ENCODE data around the gene SETD5.

The SETD5 gene

GRCh38 chr3:9361691-9362388 lies 35.6 kb upstream of the SETD5 start:
- TF ChIP-seq CTCF (IDR thresholded peaks at IDR 0.05; ENCODE audit: low read depth, low read length): no peak
- peak overlapping the region; percentile 79 for H3K4me3 ChIP-seq (ENCODE audit: low read depth, low read length)

- TF ChIP-seq CTCF (IDR thresholded peaks at IDR 0.05; ENCODE audit: low read depth, low read length): no peak
- H3K4me3 ChIP-seq (ENCODE audit: low read depth, low read length): peak within 1 kb of the TSS; percentile 79
These were observed 34.5 kb upstream of the SETD5 start, which contains the start of gene THUMPD3 for GRCh38 chr3:9362731-9363530. TSS of gene THUMPD3 (plus strand) at chr3:9363054. CDS start at chr3:9365069, 2,015 bp downstream.

- TF ChIP-seq CTCF (IDR thresholded peaks at IDR 0.05; ENCODE audit: low read depth, low read length): no peak
- H3K4me3 ChIP-seq (ENCODE audit: low read depth, low read length): no peak overlapping the region
These were observed 27.9 kb upstream of the SETD5 start for GRCh38 chr3:9369508-9369907.

GRCh38 chr3:9373465-9373864 lies 23.9 kb upstream of the SETD5 start:
- no peak overlapping the region for H3K4me3 ChIP-seq (ENCODE audit: low read depth, low read length)
- TF ChIP-seq CTCF (IDR thresholded peaks at IDR 0.05; ENCODE audit: low read depth, low read length): no peak

GRCh38 chr3:9377981-9378380 lies 19.4 kb upstream of the SETD5 start:
- TF ChIP-seq CTCF (IDR thresholded peaks at IDR 0.05; ENCODE audit: low read depth, low read length): no peak
- H3K4me3 ChIP-seq (ENCODE audit: low read depth, low read length): no peak overlapping the region

- TF ChIP-seq CTCF (IDR thresholded peaks at IDR 0.05; ENCODE audit: low read depth, low read length): no peak
- H3K4me3 ChIP-seq (ENCODE audit: low read depth, low read length): no peak overlapping the region
These were observed 18.1 kb upstream of the SETD5 start for GRCh38 chr3:9379327-9379726.

- no peak for TF ChIP-seq CTCF (IDR thresholded peaks at IDR 0.05; ENCODE audit: low read depth, low read length)
- H3K4me3 ChIP-seq (ENCODE audit: low read depth, low read length): no peak overlapping the region
These were observed 17.4 kb upstream of the SETD5 start for GRCh38 chr3:9380014-9380413.

Measured in WI38 (cell line).